NCI-H1417 (cell line): ENCODE results near the gene GP1BA.

Experiments
- DNase-seq, 3 experiments: peaks; one replicate each; lab custom pipeline; 2025; lab: John Stamatoyannopoulos, UW

GP1BA gene

DNA sequence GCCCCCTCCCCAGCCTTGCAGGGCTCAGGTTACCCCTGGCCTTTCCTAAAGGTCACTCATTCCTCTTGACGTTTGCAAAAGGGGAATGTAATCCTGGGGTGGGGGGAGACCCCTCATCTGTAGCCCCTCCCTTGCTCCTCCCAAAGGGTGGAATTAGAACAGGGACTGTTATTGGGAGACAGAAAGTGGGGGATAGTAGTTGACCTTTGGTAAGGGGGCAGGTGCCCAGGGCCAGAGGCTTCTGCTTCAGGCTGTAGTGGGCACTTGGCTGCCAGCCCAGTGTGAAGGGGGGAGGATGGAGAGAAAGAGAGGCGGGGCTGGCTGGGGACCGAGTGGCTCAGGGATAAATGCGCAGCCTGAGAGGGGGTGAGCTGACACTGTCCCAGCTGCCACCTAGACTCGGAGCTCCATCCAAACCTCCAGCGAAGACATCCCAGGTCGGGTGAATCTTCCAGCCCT lies 18.7 kb downstream of the GP1BA start, which contains the start of gene ENO3:
ENO3 (plus strand) TSS at position 374 of the 459 bp plus-strand sequence. CDS start 711 bp downstream, outside the sequence.
- peak; percentile 24 to 68 (median 42) for DNase-seq

- DNase-seq = no peak
These were observed 19.4 kb downstream of the GP1BA start for GRCh38 chr17:4951486-4951885.

DNA sequence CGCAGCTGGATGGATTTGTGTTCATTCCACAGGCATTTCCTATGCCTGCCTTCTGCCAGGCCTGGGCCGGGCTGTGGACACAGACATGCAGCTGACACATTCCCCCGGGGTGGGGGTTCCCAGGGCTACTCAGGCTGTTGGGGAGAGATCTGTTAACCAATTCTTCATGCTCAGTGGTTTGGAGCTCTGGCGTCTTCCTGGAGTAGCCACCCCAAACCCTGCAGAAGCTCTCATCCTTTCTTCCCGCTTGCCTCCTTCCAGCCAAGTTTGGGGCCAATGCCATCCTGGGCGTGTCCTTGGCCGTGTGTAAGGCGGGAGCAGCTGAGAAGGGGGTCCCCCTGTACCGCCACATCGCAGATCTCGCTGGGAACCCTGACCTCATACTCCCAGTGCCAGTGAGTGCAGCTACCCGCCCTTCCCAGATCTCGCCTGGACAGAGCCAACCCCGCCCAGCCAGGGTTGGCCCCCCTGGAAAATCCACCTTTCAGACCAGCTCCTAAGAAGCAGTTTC lies 21.4 kb downstream of the GP1BA start:
- no peak for DNase-seq

DNA sequence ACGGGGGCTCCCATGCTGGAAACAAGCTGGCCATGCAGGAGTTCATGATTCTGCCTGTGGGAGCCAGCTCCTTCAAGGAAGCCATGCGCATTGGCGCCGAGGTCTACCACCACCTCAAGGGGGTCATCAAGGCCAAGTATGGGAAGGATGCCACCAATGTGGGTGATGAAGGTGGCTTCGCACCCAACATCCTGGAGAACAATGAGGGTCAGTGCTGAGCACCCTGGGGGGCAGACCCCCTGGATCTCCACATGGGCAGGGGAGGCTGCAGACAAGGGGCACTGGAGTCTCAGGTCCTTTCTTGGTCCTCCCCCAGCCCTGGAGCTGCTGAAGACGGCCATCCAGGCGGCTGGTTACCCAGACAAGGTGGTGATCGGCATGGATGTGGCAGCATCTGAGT lies 23.0 kb downstream of the GP1BA start:
- no peak for DNase-seq

DNA sequence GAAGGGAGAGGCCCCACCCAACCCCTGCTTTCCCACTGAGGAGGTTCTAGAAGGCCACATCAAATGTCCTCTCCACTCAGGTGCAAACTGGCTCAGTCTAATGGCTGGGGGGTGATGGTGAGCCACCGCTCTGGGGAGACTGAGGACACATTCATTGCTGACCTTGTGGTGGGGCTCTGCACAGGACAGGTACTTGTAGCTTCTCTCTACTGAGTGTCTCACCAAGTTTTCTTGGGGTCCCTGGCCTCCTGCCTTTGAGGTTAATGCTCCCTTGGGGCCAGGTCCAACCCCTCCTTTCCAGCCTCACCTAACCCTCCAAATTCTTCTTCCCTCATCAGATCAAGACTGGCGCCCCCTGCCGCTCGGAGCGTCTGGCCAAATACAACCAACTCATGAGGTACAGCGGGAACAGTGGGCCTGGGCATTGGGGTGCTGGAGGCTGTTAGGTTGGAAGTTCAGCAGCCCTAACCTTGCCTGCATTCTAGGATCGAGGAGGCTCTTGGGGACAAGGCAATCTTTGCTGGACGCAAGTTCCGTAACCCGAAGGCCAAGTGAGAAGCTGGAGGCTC lies 24.5 kb downstream of the GP1BA start:
- no peak for DNase-seq

DNA sequence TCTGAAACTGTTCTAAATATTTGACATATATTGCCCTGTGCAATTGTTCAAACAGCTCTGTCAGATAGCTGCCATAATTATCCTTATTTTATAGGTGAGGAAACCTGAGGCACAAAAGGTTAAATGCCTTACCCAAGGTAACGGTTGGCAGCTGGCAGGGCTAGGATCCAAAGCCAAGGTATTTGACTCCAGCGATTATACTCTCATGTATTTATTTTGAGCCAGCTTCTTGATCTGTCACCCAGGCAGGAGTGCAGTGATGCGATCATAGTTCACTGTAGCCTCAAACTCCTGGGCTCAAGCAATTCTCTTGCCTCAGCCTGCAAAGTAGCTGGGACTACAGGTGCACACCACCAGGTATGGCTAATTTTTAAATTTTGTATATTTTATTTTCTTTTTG lies 26.0 kb downstream of the GP1BA start:
- DNase-seq = no peak

DNA sequence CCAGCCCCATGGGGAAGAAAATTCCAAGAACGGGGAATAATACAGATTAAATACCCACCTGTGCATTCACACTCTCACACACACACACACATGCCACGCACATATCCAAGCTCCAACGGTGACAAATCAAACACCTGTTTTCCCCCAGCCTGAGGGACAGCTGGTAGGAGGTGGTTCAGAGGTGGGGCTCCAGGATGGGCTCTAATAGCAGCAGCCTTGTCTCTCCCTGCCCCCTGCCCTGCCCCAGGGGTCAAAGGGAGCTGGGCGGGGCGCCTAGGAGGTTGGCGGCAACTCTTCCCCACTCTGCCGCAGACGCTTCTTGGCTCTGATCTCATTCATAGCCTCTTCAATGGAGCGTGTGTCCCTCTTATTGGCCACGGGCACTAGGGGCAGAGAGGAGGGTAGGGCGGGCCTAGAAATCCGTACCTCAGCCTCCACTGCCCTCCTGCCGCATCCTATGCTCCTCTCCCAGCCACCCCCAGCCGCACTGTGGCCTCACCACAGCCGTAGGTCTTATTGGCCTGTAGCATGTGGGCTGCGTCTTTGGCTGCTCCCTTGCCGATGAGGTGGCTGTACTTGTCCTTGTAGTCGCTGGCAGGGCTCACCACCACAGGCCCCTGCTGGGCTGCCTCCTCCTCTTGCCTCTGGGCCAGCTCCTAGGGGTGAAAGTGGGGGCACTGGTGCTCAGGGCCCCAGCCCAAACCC lies 27.3 kb downstream of the GP1BA start:
- no peak for DNase-seq

DNA sequence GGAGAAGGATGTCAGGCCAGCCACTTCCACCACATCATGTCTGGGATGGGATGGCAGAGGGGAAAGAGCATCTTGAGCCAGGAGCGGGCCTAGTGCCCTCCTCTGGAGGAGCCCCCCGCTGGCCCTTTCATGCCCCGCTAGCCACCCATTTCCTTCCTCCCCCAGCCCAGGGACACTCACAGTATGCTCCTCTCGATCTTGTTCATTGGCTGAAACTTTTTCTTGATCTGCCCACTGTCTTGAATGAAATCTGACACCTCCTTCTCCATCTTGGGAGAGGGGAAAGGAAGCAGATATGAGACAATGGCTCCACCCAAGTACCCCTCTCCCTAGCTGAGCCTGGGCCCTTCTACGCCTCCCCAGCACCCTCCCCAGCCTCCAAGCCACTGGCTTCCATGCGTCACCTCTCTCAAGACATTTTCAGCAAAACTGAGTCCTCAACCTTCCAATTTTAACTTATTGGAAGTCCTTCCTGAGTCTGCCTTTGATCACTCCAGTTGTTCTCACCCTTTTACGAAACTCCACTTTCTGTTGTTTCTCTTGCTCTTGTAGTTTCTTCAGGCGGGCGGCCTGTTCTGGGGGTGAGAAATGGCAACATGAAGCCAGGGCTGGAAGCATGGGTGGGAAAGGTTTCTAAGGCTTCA lies 28.3 kb downstream of the GP1BA start:
- DNase-seq = no peak

DNA sequence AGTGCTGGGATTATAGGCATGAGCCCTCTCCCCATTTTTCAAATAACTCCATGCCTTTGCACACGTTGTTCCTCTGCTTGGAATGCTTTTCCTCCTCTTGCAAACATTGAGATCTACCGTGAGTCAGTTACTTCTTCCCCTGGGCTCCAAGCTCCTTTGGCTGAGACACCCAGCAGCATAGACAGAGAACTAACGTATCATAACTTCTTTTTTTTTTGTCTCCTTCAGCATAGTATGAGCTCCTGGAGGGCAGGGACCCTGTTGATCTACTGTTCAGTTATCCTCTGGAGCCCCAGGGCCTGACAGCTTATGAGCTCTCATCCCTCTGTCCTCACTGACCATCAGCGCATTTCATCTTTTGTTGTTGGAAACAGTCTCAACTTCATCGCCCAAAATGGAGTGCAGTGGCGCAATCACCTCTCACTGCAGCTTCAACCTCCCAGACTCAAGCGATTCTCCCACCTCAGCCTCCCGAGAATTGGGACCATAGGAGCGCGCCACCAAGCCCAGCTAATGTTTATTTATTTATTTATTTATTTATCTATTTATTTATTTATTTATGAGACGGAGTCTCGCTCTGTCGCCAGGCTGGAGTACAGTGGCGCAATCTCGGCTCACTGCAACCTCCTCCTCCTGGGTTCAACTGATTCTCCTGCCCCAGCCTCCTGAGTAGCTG lies 33.4 kb downstream of the GP1BA start:
- no peak for DNase-seq

GRCh38 chr17:4966844-4967538 lies 34.9 kb downstream of the GP1BA start:
- DNase-seq = peak; percentile 89 to 98 (median 95)

GRCh38 chr17:4967539-4968485 lies 35.7 kb downstream of the GP1BA start, which contains the start of gene SPAG7:
Gene SPAG7, minus strand, starts transcription at chr17:4967817. Its CDS starts 13 bp downstream, at chr17:4967804.
- peak; percentile 86 to 97 (median 95) for DNase-seq

- peak; percentile 20 to 56 (median 51) for DNase-seq
These were observed 36.5 kb downstream of the GP1BA start for GRCh38 chr17:4968486-4969046.

GRCh38 chr17:4969047-4969550 lies 37.0 kb downstream of the GP1BA start:
- DNase-seq = peak in 2 of 3 experiments; percentile 32 to 42

- peak in 2 of 3 experiments; percentile 6 to 31 for DNase-seq
These were observed 37.6 kb downstream of the GP1BA start for GRCh38 chr17:4969551-4970173.

- DNase-seq = no peak
These were observed 38.2 kb downstream of the GP1BA start for GRCh38 chr17:4970273-4970672.

GRCh38 chr17:4971826-4972225 lies 39.7 kb downstream of the GP1BA start:
- no peak for DNase-seq

DNA sequence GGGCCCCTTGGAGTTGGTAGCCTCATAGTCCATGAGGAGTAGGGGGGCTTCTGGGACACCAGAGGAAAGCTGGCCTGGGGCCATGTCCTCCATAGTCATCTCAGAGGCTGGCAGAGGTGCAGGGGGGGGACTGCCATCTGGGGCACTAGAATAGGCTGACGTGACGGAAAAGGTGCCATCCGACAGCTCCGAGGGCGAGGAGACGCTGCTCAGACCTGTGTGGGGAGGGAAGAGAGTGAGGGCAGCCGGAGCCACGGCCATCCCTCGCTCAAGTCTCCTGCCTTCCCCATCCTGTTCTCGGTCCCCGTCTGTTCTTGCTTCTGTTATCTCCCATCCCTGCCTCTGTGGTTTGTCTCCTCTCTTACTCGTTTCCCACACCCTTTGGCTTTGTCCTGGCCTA lies 40.2 kb downstream of the GP1BA start:
- DNase-seq = no peak

GRCh38 chr17:4972752-4973151 lies 40.7 kb downstream of the GP1BA start:
- no peak for DNase-seq
